Germinal center (tissue), 1 donor: Measurements from ENCODE around the gene PTGIS.

ENCODE experiments used
- DNase-seq: peaks from one replicate; pipeline ENCODE4 v3.0.0; 2012; ENCODE audit warnings: mixed read lengths, low spot score

PTGIS gene

GRCh38 chr20:49470922-49471321 is 97.0 kb downstream of the PTGIS start:
- DNase-seq = no peak

DNA sequence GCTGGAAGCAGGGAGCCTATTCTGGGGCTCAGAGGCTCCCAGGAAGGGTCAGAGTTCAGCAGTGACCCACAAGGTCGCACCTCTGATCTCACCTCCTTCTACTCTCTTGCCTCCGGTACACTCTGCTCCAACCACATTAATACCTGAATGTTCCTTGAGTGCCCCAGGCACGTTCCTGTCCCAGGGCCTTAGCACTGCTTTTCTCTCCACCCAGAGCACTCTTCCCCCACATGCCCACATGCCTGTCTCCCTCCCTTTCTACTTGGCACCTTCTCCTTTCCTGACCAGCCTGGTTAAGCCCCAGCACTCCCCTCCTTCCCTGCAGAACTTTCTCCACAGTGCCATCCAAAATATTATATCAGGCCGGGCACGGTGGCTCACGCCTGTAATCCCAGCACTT is 98.9 kb downstream of the PTGIS start:
- DNase-seq = no peak

GRCh38 chr20:49468412-49468811 is 99.5 kb downstream of the PTGIS start:
- DNase-seq = no peak

DNA sequence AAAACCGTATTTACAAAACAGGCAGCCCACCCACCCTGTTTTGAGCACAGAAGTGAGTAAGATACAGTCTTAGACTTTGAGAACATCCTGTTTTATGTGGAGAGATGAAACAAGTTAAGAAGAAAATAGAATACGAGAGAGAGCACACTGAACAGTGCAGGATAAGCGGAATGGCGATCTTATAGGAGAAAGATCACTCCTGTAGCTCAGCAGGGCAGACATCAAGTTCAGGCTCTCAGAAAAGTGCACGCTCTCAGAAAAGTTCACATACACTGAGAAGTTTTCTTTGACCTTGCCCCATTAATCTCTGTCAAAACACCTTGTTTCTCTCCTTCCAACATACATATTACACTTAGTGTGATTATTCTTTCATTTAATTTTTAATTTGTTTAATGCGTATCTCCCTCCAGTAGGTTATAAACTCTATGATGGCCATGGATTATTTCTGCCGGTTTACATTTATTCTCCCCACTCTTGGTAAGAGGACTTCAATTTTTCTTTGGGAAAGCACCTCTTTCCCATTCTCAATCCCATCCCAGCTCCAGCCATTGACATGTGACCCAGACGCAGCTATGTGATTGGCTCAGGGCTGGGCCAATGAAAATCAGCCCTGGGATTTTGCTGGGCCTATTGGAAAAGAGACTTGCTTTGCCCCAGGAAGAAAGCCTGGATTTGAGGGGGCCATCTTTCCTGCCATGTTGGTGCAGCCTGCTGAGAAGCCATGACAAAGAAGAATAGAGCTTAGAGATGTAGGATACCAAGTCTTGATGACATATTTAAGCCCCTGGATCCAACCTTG is 101.6 kb downstream of the PTGIS start:
- DNase-seq = no peak

- no peak for DNase-seq
Observed at GRCh38 chr20:49464556-49464955, 103.4 kb downstream of the PTGIS start.

- DNase-seq = no peak
Observed at GRCh38 chr20:49462626-49463025, 105.3 kb downstream of the PTGIS start.

- DNase-seq = no peak
Observed at GRCh38 chr20:49461894-49462620, 105.9 kb downstream of the PTGIS start.

GRCh38 chr20:49460916-49461315 is 107.0 kb downstream of the PTGIS start:
- no peak for DNase-seq

DNA sequence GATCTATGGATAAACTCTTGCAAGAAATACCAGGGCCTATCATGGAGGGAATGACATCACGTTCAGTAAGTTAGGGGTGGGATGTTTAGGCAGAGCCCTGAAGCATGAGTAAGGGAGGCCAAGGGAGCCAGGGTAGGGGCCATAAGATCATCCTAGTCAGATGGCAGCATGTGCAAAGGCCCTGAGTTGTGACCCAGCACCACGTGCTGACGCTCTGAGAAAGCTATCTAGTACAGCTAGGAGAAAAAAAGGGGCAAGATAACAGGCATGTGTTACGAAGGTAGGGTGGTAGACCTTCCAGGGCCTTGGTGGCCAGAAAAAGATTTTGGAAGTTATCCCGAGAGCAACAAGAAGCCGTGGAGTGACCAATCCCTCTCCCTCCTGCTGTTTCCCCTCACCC is 107.8 kb downstream of the PTGIS start:
- DNase-seq = no peak

DNA sequence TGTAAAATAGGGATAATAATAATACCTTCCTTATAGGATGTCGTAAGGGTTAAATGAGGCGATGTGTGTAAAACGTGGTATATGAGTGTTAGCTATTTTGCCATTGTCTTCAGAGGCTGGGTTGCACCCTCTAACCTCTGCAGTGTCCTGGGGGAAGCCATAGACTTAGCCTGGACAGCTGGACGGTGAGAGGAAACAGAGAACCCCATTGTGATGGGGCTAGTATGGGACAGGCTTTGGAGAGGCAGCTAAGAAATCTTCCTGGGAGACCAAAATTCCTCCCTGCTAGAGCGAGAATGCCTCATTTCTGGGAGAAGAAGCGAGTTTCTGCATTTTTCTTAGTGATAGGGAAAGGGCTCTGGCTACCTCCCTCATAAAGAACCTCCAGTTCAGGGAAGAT is 108.3 kb downstream of the PTGIS start:
- no peak for DNase-seq

DNA sequence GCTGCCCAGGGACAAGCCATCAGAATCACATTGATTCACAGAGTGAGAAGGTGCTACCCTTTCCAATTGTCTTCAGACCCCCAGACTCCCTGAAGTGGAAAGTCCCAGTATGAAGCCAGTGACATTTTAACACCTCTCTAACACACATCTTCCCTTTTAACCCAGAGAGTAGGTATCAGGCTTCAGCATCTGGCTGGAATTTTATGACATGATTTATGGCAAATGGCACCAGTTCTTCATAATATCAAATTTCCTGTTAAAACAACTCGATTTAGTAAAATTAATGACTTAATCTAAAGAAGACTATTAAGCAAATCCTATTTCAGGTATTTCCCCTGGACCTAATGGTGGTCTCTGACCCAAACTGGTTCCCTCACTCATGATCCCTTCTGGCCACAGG is 110.5 kb downstream of the PTGIS start:
- no peak for DNase-seq

DNA sequence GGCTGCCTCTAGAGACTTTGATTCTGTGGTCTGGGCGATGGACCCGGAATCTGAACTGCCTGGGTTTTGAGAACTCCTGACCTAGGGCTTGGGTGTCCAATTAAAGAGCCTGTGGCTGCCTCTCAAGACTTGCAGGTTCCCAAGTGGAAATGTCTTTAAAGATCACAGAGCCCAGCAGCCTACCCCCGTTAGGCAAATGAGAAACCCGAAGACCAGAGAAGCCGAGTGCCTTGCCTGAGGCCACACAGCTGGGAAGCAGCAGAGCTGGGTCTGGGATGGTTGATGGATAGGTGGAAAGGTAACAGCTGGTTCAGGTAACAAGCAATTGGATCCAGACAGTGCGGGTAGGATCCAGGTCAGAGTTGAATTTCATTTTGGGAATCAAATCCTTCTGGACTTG is 111.3 kb downstream of the PTGIS start:
- no peak for DNase-seq

DNA sequence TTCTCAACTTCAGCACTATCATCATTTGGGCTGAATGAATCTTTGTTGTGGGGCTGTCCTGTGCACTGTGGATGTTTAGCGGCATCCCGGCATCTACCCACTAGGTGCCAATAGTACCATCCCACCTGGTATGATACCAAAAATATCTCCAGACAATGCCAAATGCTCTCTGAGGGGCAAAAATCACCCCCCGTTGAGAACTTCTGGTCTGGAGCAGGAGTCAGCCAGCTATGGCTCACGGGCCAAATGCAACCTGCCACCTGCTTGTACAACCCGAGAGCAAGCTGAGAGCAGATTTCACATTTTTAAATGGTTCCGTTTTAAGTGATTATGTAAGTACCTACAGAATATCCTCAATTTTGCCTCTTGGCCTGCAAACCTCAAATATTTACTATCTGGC is 112.2 kb downstream of the PTGIS start:
- DNase-seq = no peak
